HG03045 (cell line): ENCODE data around the gene CETN2.
"Not testable (repeated sequence)": the region's sequence is repeated elsewhere in the genome, so short reads cannot be mapped to it uniquely, and the experiment has no call there.

ENCODE experiments used
- ATAC-seq: cut with Tn5 transposase; IDR thresholded peaks from one replicate; pipeline ENCODE4 v1.9.1; 2021; ENCODE audit warnings: mild to moderate bottlenecking, moderate library complexity; ENCODE audit not compliant: unreplicated experiment

Gene CETN2

GRCh38 chrX:152830312-152831305 lies at the start of gene CETN2, which contains the start of gene NSDHL:
TSS of gene CETN2 (minus strand) at chrX:152830757. CDS start at chrX:152830710, 47 bp downstream.
TSS of gene NSDHL (plus strand) at chrX:152831063. CDS start at chrX:152846325, 15,262 bp downstream.
- ATAC-seq, result peak; percentile 99

DNA sequence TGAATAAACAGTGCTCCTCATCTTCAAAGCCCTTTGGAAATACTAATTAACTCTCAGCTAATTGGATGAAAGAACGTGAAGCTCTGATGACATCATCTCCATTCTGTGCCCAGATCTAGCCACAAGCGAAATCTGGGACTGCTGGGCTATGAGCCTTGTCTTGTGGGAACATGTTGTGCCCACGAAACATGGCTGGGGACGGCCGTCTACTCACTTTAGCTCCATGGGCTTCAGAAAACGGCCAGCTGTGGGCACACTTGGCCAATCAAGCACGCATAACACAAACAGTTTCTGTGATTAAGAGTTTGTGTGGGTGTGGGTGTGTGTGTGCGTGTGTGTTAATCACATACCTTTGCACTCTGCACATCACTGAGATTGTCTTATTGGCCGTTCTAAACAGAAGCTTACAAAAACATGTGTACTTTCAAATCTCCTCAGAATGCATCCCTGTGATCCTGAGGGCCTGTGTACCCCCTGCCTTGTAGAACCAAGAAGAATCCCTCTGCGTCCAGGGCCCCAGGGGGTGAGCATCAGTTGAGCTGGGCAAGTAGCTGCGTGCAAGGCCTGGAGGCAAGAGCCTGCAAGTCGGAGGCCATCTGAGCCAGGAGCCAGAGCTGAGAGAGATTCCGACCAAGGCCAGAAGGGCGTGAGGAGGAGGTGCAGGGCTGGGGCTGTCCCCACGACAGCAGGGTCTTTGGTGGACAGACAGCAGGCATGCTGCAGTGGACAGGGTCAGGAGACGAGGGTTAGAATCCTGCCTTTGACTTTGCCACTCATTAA lies 48.6 kb upstream of the CETN2 start:
- no peak for ATAC-seq

- no peak for ATAC-seq
Observed at GRCh38 chrX:152876931-152877840, 46.6 kb upstream of the CETN2 start.

GRCh38 chrX:152873361-152873760 lies 42.8 kb upstream of the CETN2 start:
- no peak for ATAC-seq

DNA sequence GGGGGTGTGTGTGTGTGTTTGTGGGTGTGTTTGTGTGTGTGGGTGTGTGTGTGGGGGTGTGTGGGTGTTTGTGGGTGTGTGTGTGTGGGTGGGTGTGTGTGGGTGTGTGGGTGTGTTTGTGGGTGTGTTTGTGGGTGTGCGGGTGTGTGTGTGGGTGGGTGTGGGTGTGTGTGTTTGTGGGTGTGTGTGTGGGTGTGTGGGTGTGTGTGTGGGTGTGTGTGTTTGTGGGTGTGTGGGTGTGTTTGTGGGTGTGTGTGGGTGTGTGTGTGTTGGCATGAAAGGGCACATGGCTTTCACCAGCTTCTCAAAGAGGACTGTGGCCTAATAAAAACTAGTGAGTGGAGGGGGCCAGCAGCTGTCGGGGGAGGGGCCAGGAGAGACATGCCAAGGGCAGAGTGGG lies 42.0 kb upstream of the CETN2 start:
- no peak for ATAC-seq

DNA sequence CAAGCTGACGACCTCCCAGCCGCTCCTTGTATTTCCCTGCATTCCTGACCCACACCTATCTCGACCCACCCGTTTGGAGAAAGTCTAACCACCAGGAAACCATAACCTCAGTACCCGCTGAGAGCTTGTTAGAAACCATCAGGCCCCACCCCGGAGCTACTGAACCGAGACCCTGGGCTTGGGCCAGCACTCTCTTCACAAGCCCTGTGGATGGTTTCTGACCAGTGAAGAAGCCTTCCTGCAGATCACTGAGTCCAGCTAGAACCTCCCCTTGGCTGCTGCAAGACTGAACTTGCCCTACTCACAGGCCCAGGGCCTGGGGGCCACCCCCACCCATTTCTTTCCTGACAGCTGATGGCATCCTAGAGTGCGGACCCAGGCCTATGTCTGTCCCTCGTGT lies 40.7 kb upstream of the CETN2 start:
- ATAC-seq, result no peak

- no peak for ATAC-seq
Observed at GRCh38 chrX:152869972-152870371, 39.4 kb upstream of the CETN2 start.

DNA sequence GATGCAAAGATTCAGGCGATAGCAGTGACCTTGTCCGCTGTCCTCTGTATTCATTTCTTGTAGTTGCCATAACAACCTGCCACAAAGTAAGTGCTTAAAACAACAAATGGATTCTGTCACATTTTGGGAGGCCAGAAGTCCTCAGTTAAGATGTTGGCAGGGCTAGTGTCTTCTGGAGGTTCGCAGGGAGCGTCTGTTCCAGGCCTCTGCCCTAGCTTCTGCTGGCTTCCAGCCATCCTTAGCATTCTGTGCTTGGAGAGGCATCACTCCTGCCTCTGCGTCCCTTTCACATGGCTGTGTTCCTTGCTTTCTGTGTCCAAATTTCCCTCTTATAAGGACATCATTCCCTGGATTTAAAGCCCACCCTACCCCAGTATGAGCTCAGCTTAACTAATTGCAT lies 35.8 kb upstream of the CETN2 start:
- no peak for ATAC-seq

DNA sequence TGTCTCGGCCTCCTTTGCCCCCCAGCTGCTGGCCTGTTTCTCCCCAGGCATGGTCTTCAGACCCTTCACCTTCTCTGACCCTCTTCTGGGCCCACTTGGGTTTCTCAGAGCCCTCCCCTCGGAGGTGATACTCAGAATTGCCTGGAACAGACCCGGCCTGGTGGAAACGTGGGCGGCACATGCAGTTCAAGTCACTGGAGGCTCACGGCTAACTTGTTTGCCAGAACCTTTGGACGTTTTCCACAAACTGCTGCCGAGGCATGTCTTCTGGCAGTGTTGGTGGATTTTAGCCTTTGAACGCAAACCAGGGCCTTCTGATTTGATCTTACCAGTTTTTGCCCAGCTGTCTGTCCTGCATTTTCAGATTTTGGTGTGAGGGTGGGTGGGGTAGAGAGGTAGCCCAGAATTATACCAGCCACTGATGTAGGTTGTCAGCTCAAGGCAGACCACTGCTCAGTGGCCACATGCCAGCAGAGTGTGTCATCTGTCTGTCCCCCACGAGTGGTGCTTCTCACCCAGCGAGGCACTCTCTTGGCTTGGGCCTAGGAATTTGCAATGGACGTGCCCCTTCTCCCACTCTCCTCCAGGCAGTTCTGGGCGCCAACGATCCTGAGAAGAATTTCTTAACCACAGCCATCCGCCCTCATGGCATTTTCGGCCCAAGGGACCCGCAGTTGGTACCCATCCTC lies 34.8 kb upstream of the CETN2 start:
- no peak for ATAC-seq

DNA sequence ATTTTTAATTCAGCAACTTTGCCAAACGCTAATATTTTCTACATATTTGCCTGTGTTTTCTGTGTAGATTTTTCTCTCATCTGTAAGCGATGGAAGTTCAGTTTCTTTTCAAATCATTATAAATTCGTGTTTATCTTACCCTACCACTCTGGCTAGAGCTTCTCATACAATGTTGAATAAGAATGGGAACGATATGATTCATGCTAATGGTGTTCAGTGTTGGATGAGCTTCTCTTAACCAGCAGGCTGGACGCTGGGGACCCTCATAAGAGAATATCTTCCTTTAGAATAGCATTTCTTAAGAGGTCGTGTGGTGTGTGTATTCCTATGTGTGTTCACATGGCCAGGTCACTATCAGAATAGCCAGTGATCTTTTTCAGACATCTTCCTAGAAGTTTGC lies 31.3 kb upstream of the CETN2 start:
- ATAC-seq, result no peak

- ATAC-seq, result no peak
Observed at GRCh38 chrX:152861116-152861515, 30.6 kb upstream of the CETN2 start.

DNA sequence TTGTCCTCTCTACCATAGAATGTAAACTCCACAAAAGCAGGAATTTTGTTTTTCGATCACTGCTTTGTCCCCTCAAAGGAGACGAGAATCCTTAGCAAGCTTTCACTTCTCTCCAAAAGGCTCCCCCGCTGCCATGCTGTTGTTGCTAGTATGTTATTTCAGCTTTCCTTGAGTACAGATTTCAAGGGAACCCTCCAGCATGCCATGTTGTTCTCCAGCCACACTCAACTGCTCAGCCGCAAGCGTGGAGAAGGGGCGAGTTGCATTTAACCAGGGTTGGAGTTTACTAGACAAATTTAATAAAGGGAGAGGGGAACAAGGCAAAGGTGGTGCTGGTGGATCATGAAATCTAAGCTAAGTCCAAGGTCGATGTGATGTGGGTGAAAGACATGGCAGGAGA lies 23.4 kb upstream of the CETN2 start:
- no peak for ATAC-seq

DNA sequence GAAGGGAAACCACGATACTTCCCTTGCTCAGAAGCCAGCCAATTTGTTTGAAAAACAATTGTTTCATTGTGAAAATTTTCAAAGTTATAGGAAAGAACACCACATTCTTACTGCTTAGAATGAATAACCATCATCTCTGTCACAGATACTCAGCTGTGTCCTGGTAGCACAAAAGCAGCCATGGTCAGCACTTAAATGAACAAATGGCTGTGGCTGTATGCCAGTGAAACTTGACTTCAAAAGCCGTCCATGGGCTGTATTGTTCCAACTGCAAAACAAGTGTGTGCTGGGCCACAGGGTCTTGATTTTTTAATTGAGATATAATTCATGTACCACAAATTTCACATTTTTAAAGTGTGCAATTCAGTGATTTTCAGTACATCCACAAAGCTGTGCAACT lies 19.9 kb upstream of the CETN2 start:
- ATAC-seq, result no peak

DNA sequence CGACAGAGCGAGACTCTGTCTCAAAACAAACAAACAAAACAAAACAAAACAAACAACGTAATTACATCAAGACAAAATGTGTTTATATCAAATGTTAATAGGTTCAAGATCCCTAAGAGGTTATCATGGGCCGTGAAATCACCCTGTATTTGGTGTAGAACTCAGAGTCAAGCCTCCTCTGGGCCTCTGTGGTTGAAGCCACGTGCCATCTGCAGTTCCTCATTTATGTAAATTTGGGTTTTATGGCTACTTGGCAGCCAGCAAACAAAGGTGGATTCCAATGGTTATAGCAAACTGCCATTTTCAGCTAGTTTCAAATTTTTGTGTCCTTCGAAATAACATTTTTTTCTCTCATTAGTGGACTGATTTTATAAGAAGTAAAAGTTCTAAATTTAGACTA lies 16.7 kb upstream of the CETN2 start:
- no peak for ATAC-seq

DNA sequence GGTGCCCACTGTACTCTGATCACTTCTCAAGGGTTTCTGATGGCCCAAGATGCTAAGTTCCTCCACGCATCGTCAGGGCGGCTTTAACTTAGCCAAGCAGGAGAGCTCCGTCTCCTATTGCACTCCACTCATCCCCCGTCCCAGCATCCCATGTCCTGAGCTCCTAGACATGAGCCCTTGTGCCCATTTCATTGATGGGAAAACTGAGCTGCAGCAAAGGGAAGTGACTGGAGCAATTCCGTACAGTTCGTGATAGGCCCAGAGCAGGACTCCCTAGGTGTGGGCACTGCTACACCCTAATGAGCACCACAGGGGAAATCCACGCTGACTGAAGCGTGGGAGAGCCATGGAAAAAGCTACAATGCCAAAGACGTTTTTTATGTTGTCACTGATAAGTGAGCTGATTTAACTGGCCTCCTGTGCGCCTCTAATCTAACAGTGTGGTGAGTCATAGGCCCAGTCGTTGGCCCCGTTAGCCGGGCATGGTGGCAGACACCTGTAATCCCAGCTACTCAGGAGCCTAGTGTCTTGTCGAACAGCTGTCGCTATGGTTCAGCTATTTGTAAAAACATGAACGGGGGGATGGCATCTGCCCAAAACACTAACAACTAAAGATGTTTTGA lies 15.2 kb upstream of the CETN2 start:
- ATAC-seq, result no peak

- no peak for ATAC-seq
Observed at GRCh38 chrX:152844256-152844655, 13.7 kb upstream of the CETN2 start.

GRCh38 chrX:152843852-152844251 lies 13.3 kb upstream of the CETN2 start:
- no peak for ATAC-seq

GRCh38 chrX:152842772-152843338 lies 12.3 kb upstream of the CETN2 start:
- ATAC-seq, result no peak

GRCh38 chrX:152835470-152835869 lies 4.9 kb upstream of the CETN2 start:
- not testable (repeated sequence) for ATAC-seq
